ENCODE results near the gene VTI1B. TPM values are rescaled to one million over a fixed set of nuclear protein-coding genes. Genes with fewer than 3 reads are reported as not detected.

Gene VTI1B, protein sequence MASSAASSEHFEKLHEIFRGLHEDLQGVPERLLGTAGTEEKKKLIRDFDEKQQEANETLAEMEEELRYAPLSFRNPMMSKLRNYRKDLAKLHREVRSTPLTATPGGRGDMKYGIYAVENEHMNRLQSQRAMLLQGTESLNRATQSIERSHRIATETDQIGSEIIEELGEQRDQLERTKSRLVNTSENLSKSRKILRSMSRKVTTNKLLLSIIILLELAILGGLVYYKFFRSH
- 63.1 and 73.6 TPM in 2 replicates for total RNA-seq

DNA sequence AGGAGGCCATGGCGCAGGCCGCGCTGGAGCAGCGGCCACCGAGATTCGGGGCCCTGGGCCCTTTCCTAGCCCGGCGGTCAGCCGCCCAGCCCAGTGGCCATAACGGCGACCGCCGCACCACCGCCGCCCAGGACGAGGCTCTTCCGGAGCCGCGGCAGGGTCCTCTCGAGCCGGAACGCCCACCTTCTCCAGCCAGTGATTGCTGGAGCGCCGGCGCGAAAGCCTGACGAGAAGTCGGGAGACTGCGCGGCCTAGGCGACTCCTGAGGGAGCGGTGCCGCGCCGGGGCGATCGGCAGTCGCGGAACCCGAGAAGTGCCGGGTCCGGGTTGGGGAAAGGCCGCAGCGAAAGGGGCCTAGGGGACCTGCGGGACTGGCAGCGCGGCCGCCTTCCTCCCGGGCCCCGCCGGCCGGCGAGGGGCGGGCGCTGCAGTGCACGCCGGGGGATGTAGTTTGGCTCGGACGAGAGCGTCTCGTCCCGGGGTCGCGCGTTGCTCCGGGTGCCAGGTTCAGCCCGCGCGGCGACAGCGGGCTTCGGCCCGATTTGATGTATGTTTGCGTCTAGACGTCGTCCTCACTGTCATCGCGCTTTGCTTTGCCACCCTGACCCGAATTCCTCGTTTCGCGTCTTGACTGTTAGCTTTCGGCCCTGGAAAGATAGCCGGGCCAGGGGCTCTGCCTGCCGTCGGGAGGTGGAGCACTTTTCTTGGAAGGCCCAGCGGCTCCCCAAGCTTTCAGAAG lies at the start of gene VTI1B:
TSS of gene VTI1B (minus strand) at position 153 of the 739 bp plus-strand sequence. CDS start at position 10, 143 bp downstream.

DNA sequence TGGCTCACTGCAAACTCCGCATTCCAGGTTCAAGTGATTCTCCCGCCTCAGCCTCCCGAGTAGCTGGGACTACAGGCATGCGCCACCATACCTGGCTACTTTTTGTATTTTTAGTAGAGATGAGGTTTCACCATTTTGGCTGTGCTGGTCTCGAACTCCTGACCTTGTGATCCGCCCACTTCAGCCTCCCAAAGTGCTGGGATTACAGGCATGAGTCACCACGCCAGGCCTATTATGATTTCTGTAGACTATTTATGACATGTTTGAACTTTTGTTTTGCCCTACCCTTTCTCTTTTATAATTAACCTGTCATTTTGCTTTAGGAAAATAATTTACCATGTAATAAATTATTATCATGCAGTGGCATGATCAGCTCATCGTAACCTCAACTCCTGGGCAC lies 27.1 kb upstream of the VTI1B start, which contains the start of gene RDH12:
TSS of gene RDH12 (plus strand) at position 395 of the 400 bp plus-strand sequence. CDS start 20,757 bp downstream, outside the sequence.

DNA sequence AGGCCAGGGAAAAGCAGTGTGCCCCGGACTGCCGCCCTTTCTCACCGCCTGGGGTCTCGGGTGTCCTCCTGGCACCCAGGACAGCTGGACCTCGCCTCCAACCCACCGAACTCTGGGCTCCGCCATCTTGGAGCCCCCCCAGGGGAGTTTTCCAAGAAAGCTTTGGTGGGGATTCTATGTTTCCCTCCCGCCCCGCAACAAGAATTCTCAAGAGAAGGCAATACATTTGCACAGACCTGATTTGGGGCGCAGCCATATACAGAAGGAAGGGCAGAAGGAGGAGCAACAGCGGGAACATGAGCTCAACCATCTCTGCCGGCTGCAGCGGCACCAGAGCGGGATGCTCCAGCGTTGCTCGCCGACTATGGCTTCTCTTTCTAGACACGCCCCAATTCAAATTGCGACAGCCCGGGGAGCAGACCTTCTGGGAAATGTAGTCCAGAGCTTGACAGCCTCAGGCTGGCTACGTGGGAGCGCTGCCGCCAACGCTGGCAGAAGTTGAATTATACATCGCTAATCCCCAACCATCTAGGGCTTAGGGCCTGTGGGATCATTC lies 21.0 kb upstream of the VTI1B start, which contains the start of gene RDH11:
TSS of gene RDH11 (minus strand) at position 371 of the 556 bp plus-strand sequence. CDS start at position 310, 61 bp downstream.

DNA sequence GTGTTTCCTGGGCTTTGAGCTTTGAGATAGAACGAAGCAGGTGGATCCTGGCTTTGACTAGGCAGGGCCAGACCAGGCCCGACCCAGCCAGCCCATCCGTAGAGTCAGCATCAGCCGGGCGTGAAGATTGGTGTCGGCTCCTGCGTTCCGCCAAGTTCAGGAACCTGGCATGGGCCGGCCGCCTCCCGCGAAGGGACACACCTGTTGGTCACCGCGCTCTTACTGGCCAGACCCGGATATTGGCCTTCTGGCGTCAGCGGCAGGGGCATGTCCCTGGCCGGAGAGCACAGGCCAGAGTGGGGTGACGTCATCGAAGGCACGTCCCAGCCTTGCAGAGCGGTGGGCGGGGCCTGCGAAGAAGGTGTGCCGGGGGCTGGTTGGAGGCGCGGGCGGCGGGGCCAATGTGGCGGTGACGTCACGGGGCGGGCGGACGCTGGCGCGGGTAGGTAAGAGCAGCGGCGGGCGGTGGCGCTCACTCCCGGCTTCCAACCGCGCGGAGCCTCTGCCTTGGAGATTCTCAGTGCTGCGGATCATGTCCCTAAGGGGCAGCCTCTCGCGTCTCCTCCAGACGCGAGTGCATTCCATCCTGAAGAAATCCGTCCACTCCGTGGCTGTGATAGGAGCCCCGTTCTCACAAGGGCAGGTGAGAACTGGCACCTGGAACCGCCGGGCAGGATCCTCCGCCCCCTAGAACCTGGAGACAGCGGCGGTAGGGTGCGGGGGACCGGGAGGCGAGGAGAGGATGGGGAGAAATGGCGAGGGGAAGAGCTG lies 54.8 kb downstream of the VTI1B start, which contains the start of gene ARG2:
TSS of gene ARG2 (plus strand) at position 475 of the 771 bp plus-strand sequence. CDS start at position 533, 58 bp downstream.

DNA sequence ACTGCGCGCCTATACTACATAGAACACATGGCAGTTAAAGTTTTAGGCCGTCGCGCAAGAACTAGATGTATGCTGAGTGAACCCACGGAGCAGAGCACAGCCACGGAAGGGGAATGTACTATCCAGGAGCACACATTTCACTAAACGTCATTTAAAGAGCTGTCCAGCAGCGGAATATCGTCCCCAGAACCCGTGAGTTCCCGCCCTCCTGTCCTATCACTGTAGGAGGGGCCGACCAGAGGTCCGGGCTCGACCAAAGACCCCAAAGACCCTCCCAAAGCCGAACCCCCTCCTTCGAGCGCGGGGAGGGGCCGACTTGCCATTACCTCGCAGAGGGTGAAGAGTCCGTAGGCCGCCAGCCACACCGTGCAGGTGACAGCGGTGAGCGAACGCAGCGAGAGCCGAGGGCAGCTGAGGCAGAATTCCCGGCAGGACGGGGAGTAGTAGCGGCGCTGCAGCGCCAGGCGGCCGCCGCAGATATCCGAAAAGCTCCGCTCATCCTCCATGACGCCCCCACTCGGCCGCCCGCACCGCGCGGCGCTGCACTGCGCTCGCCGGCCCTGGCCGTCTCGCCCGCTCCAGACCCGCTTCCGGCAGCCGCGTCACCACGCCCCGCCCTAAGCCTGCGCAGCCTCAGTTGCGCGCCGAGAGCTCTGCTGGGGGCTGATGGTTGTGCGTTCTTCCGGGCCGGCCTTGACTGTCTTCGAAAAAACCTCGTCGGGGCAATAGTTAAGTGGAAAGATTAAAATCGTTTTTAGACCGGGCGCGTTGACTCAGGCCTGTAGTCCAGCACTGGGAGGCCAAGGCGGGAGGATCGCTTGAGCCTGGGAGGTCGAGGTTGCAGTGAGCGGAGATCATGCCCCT lies 74.5 kb downstream of the VTI1B start, which contains the start of gene PIGH:
TSS of gene PIGH (minus strand) at position 571 of the 864 bp plus-strand sequence. CDS start at position 506, 65 bp downstream.

Other genes starting within 250 kb of the VTI1B start
- gene TMEM229B, start 185.9 kb downstream of the VTI1B start, total RNA-seq = under 0.01 and 4.5 TPM in 2 replicates
- 0.38 and 0.56 TPM in 2 replicates for gene PLEKHH1, start 141.3 kb downstream of the VTI1B start, total RNA-seq
- 12.7 and 16.5 TPM in 2 replicates for gene PIGH, start 74.4 kb downstream of the VTI1B start, total RNA-seq
- 5.4 and 7.9 TPM in 2 replicates for gene ARG2, start 54.7 kb downstream of the VTI1B start, total RNA-seq
- gene RDH11, start 21.1 kb upstream of the VTI1B start, total RNA-seq = 132 and 152 TPM in 2 replicates
- gene RDH12, start 27.3 kb upstream of the VTI1B start, total RNA-seq = under 0.01 TPM in 1 of 2 replicates, not detected in the other
- gene ZFYVE26, start 142.0 kb upstream of the VTI1B start, total RNA-seq = 11.3 and 17.8 TPM in 2 replicates
- 16.7 and 21.1 TPM in 2 replicates for gene RAD51B, start 145.1 kb upstream of the VTI1B start, total RNA-seq

Measured in regular cardiac myocyte (primary cell).